ENCODE data around the gene CCL14. TPM values are rescaled to one million over a fixed set of nuclear protein-coding genes. Genes with fewer than 3 reads are reported as not detected.
A peak's percentile ranks its signal among the peaks of the same experiment; 100 is the strongest.

The CCL14 gene
- total and polyA plus RNA-seq, 2 of the 13 experiments (the other 11 are each of a cell fraction or from before 2014, with no cell fraction given), result 1.1 to 1.7 TPM

DNA sequence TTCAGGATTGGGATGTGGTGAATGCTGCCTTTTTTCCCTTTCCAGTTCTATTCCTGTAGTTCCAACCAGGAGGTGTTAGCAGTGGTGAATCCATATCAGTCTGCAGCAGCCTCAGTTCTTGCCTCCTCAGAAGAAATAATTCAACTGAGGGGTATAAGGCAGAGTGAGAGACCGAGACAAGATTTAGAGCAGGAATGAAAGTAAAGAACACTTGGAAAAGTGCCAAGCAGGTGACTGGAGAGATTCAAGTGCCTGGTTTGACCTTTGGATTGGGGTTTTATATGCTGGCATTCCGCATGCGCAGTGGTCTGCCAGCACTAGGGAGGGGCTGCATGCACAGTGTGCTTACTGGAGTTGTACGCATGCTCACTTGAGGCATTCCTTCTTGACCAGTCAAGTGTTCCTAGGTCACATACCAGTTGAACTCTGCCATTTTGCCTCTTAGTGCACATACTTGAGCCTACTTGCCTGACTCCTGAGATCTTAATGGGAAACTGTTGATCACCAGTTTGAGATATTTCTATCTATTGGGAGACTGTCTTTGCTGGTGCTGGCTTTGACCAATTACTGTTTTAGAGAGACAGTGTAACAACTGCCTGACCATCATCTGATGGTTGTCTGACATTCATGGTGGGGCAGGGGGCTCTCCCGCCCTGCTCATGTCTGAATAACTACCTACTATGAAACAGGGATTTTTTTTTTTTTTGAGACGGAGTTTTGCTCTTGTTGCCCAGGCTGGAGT is 15.5 kb upstream of the CCL14 start (continued):
- TF ChIP-seq HNF1B (CRISPR knock-in tag; IDR thresholded peaks at IDR 0.05), result no peak
- TF ChIP-seq ZNF235 (CRISPR knock-in tag; IDR thresholded peaks at IDR 0.05; ENCODE audit: borderline replicate concordance), result no peak
- TF ChIP-seq ZNF451 (CRISPR knock-in tag; IDR thresholded peaks at IDR 0.05), result no peak
- TF ChIP-seq MXI1 (IDR thresholded peaks at IDR 0.05; ENCODE audit: borderline replicate concordance, low read depth, low read length), result no peak; the same call in 2 of the 3 replicates
- TF ChIP-seq ZNF333 (CRISPR knock-in tag; IDR thresholded peaks at IDR 0.05; ENCODE audit: borderline replicate concordance), result no peak
- TF ChIP-seq HIVEP1 (CRISPR knock-in tag; IDR thresholded peaks at IDR 0.05), result no peak
- TF ChIP-seq U2AF1 (optimal IDR thresholded peaks at IDR 0.05; ENCODE audit: low read depth, low read length), result no peak
- no peak for TF ChIP-seq ZNF101 (CRISPR knock-in tag; IDR thresholded peaks at IDR 0.05; ENCODE audit: borderline replicate concordance, low read depth)
- TF ChIP-seq RAD51 (IDR thresholded peaks at IDR 0.05; ENCODE audit: borderline replicate concordance), result no peak
- TF ChIP-seq MAFG (CRISPR knock-in tag; IDR thresholded peaks at IDR 0.05), result no peak
- no peak for TF ChIP-seq ZNF24 (IDR thresholded peaks at IDR 0.05)
- TF ChIP-seq, protein P1, sequence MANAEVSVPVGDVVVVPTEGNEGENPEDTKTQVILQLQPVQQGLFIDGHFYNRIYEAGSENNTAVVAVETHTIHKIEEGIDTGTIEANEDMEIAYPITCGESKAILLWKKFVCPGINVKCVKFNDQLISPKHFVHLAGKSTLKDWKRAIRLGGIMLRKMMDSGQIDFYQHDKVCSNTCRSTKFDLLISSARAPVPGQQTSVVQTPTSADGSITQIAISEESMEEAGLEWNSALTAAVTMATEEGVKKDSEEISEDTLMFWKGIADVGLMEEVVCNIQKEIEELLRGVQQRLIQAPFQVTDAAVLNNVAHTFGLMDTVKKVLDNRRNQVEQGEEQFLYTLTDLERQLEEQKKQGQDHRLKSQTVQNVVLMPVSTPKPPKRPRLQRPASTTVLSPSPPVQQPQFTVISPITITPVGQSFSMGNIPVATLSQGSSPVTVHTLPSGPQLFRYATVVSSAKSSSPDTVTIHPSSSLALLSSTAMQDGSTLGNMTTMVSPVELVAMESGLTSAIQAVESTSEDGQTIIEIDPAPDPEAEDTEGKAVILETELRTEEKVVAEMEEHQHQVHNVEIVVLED (CRISPR knock-in tag; IDR thresholded peaks at IDR 0.05; ENCODE audit: borderline replicate concordance), result no peak
- no peak for TF ChIP-seq ZBTB20 (CRISPR knock-in tag; IDR thresholded peaks at IDR 0.05; ENCODE audit: borderline replicate concordance, low read depth)
- no peak; the same call in 1 of the 2 replicates for TF ChIP-seq ZMAT3 (CRISPR knock-in tag; conservative IDR thresholded peaks at IDR 0.05)
- TF ChIP-seq, protein P2, sequence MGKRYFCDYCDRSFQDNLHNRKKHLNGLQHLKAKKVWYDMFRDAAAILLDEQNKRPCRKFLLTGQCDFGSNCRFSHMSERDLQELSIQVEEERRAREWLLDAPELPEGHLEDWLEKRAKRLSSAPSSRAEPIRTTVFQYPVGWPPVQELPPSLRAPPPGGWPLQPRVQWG (CRISPR knock-in tag; IDR thresholded peaks at IDR 0.05; ENCODE audit: borderline replicate concordance, low read depth), result no peak
- no peak for TF ChIP-seq HNRNPUL1 (IDR thresholded peaks at IDR 0.05; ENCODE audit: low read depth, low read length)
- TF ChIP-seq HNRNPK (IDR thresholded peaks at IDR 0.05; ENCODE audit: low read depth, low read length, poor library complexity, severe bottlenecking), result no peak
- TF ChIP-seq ZSCAN30 (CRISPR knock-in tag; IDR thresholded peaks at IDR 0.05), result no peak
- no peak for TF ChIP-seq MYNN (CRISPR knock-in tag; IDR thresholded peaks at IDR 0.05; ENCODE audit: low read depth)
- TF ChIP-seq ZNF224 (CRISPR knock-in tag; IDR thresholded peaks at IDR 0.05), result no peak
- TF ChIP-seq PAXIP1 (CRISPR knock-in tag; conservative IDR thresholded peaks at IDR 0.05), result peak; percentile 57
